K562 (cell line): ENCODE data around the gene PTPN7. TPM values are rescaled to one million over a fixed set of nuclear protein-coding genes. Genes with fewer than 3 reads are reported as not detected.

Experiments used
- BRD4 ChIP-seq: fragments of 200-600 bp; sonication (generic); IDR thresholded peaks from 2 replicates; pipeline ENCODE4 v1.6.1; 2017; ENCODE audit warnings: inconsistent platforms
- BRF2 ChIP-seq: IDR thresholded peaks from 3 replicates; pipeline ENCODE4 v1.6.1; 2011; ENCODE audit warnings: borderline replicate concordance, mild to moderate bottlenecking; ENCODE audit not compliant: insufficient read length, insufficient read depth
- CBFA2T2 ChIP-seq: fragments of 450-650 bp; conservative IDR thresholded peaks from 2 replicates; pipeline ENCODE4 v1.6.1; 2017; ENCODE audit warnings: mild to moderate bottlenecking
- CREM ChIP-seq: IDR thresholded peaks from 2 replicates; pipeline ENCODE4 v1.6.1; 2014; ENCODE audit warnings: antibody characterized with exemption, low read depth
- CSDE1 ChIP-seq, 2 experiments: fragments of 450-650 bp; IDR thresholded peaks; 2 replicates each; pipeline ENCODE4 v1.6.1; 2016; ENCODE audit warnings: mild to moderate bottlenecking in 1 of 2
- EHMT2 ChIP-seq: fragments of 450-650 bp; IDR thresholded peaks from 2 replicates; pipeline ENCODE4 v1.6.1; 2018; ENCODE audit warnings: antibody characterized with exemption
- EP300 ChIP-seq: IDR thresholded peaks from 2 replicates; pipeline ENCODE4 v1.6.1; 2012; ENCODE audit warnings: low read length, improper control_type of control experiment
- JUN ChIP-seq, 2 experiments: sonication (generic) in 1 of 2; formaldehyde crosslinking in 1 of 2; IDR thresholded peaks; 2 replicates each; pipeline versions ENCODE4 v1.6.1 to v1.8.0; 2012 to 2022; ENCODE audit warnings: borderline replicate concordance in 2 of 2, mild to moderate bottlenecking in 2 of 2, improper control_type of control experiment in 1 of 2, low read depth in 1 of 2, low read length in 1 of 2, missing genetic modification reagents in 1 of 2
- JUND ChIP-seq, 2 experiments: IDR thresholded peaks; 2 replicates in 1 of 2; 3 replicates in 1 of 2; pipeline ENCODE4 v1.6.1; 2011; ENCODE audit warnings: borderline replicate concordance in 2 of 2, low read depth in 2 of 2, low read length in 2 of 2, improper control_type of control experiment in 1 of 2, missing biosample characterization in 1 of 2, missing genetic modification characterization in 1 of 2, missing genetic modification reagents in 1 of 2
- MITF ChIP-seq: IDR thresholded peaks from 2 replicates; pipeline ENCODE4 v1.6.1; 2014; ENCODE audit warnings: antibody characterized with exemption
- POLR2B ChIP-seq: fragments of 450-650 bp; IDR thresholded peaks from 2 replicates; pipeline ENCODE4 v1.6.1; 2018; ENCODE audit warnings: low read depth; ENCODE audit not compliant: partially characterized antibody
- SMAD2 ChIP-seq: fragments of 150-350 bp; IDR thresholded peaks from 2 replicates; pipeline ENCODE4 v1.6.1; 2014; ENCODE audit warnings: low read depth, mild to moderate bottlenecking, low read length
- SMC3 ChIP-seq: conservative IDR thresholded peaks from 2 replicates; pipeline ENCODE4 v1.6.1; 2011; ENCODE audit warnings: low read depth, low read length, improper control_type of control experiment; ENCODE audit not compliant: insufficient read depth
- ZBTB11 ChIP-seq, 3 experiments: fragments of 200-800 bp in 1 of 3; fragments of 250-450 bp in 1 of 3; fragments of 450-650 bp in 1 of 3; sonication (Bioruptor Pico) in 1 of 3; sonication (Bioruptor generic) in 1 of 3; formaldehyde crosslinking in 1 of 3; IDR thresholded peaks; 2 replicates each; pipeline versions ENCODE4 v1.6.1 to v1.8.0; 2016 to 2022; ENCODE audit warnings: mild to moderate bottlenecking in 2 of 3, missing genetic modification characterization in 2 of 3, missing compliant biosample characterization in 1 of 3, moderate library complexity in 1 of 3
- ZNF324 ChIP-seq: fragments of 250-450 bp; sonication (Bioruptor Pico); IDR thresholded peaks from 2 replicates; pipeline ENCODE4 v1.4.0; 2020; ENCODE audit warnings: mild to moderate bottlenecking
- ZNF740 ChIP-seq, 3 experiments: fragments of 200-800 bp in 1 of 3; sonication (Bioruptor generic) in 1 of 3; sonication (generic) in 1 of 3; formaldehyde crosslinking in 1 of 3; IDR thresholded peaks; 2 replicates each; pipeline versions ENCODE4 v1.6.1 to v1.8.0; 2016 to 2022; ENCODE audit warnings: mild to moderate bottlenecking in 2 of 3, missing compliant biosample characterization in 2 of 3, missing genetic modification characterization in 2 of 3, missing genetic modification reagents in 1 of 3
- polyA plus RNA-seq, 8 experiments: library from polyadenylated mRNA; depleted of rRNA in 4 of 8; stranded (reverse) in 5 of 8; unstranded in 3 of 8; fragments of >200 nt; fragmentation: Nextera tagmentation in 2 of 8; fragmentation: Illumina TruSeq in 1 of 8; extraction: Ambion mirVana in 2 of 8; extraction: Trizol in 1 of 8; gene quantifications; 2 replicates each; pipeline versions ENCODE4 v1.2.1 to v1.2.3, GENCODE V29; 2011 to 2014; ENCODE audit warnings: inconsistent platforms in 1 of 8, missing spikeins in 1 of 8
- total RNA-seq, 7 experiments: library from RNA; depleted of rRNA in 6 of 7; stranded (reverse); fragments of >200 nt in 6 of 7; fragmentation: Illumina TruSeq in 2 of 7; extraction: Trizol in 2 of 7; gene quantifications; 2 replicates each; pipeline versions ENCODE4 v1.2.1 to v1.2.3, GENCODE V29; 2011 to 2021; ENCODE audit warnings: low replicate concordance in 1 of 7

Gene PTPN7
- total and polyA plus RNA-seq, 9 of the 15 experiments (the other 6 are each of a cell fraction or from before 2014, with no cell fraction given): 18.7 to 144 (median 120) TPM

- no peak; a peak in 1 of 6 replicates for TF ChIP-seq ZBTB11 (CRISPR knock-in tag; IDR thresholded peaks at IDR 0.05)
- peak; percentile 76 for TF ChIP-seq CBFA2T2
- peak; percentile 82; the same call in 1 of the 2 replicates for TF ChIP-seq ZNF740 (CRISPR knock-in tag; IDR thresholded peaks at IDR 0.05)
- TF ChIP-seq ZNF740 (tag; IDR thresholded peaks at IDR 0.05): 0 out of 4 replicates have a peak, but pooled peaks of 1 of the 2 experiments have one; percentile 36
- no peak for TF ChIP-seq SMAD2
- TF ChIP-seq MITF: no peak
- TF ChIP-seq CSDE1 (IDR thresholded peaks at IDR 0.05): no peak
- no peak for TF ChIP-seq POLR2B
- TF ChIP-seq SMC3: no peak
- peak; percentile 67; the same call in 1 of the 2 replicates for TF ChIP-seq EP300
- no peak for TF ChIP-seq BRF2
- 0 out of 2 replicates have a peak, but pooled peaks have one; percentile 41 for TF ChIP-seq JUND (IDR thresholded peaks at IDR 0.05; ENCODE audit: borderline replicate concordance, low read depth, low read length)
- TF ChIP-seq JUND (tag; IDR thresholded peaks at IDR 0.05; ENCODE audit: borderline replicate concordance, low read depth, low read length): no peak; the same call in 2 of the 3 replicates
- peak; percentile 44 for TF ChIP-seq CREM
- no peak for TF ChIP-seq JUN (IDR thresholded peaks at IDR 0.05; ENCODE audit: borderline replicate concordance, low read depth, low read length)
- TF ChIP-seq JUN (CRISPR knock-in tag; IDR thresholded peaks at IDR 0.05; ENCODE audit: borderline replicate concordance): no peak
- TF ChIP-seq EHMT2: 0 out of 2 replicates have a peak, but pooled peaks have one; percentile 33
- TF ChIP-seq ZNF324: no peak
- no peak for TF ChIP-seq BRD4
These were observed 43.0 kb upstream of the PTPN7 start (continued) for GRCh38 chr1:202203238-202204039.
